GM12873 (cell line): Measurements from ENCODE around the gene PRRT2.

Experiments
- TF ChIP-seq, protein P1 (sequence below): IDR thresholded peaks from 2 replicates; pipeline ENCODE4 v1.5.1; 2012; ENCODE audit warnings: low read depth, mild to moderate bottlenecking, moderate library complexity, low read length, control low read depth; ENCODE audit not compliant: insufficient read depth; ENCODE audit errors: missing control alignments

PRRT2 gene

DNA sequence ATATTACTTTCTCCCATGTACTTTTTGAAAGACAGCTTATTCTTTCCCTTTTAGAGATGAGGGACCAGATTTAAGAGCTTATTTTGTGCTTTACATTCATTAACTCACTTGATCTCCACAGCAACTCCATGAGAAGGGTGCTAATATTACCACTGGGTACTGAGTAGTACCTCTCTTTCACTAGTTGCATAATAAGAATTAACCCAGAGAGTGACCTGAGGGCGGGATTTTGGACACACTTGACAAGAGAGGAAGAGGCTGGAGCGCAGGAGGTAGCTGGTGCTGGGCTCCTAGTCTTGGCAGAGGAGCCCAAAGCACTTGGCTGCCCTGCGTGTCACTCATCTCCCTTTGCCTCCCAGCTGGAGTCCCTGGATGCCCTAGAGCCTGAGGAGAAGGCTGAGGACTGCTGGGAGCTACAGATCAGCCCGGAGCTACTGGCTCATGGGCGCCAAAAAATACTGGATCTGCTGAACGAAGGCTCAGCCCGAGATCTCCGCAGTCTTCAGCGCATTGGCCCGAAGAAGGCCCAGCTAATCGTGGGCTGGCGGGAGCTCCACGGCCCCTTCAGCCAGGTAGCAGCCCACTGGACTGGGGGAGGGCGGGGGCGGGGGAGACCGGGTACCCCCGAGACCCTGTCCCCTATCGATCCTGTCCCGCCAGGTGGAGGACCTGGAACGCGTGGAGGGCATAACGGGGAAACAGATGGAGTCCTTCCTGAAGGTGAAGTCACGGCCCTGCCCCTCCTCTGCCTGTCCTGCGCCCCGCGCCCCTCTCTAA is 7.3 kb upstream of the PRRT2 start:
- TF ChIP-seq, protein P1, sequence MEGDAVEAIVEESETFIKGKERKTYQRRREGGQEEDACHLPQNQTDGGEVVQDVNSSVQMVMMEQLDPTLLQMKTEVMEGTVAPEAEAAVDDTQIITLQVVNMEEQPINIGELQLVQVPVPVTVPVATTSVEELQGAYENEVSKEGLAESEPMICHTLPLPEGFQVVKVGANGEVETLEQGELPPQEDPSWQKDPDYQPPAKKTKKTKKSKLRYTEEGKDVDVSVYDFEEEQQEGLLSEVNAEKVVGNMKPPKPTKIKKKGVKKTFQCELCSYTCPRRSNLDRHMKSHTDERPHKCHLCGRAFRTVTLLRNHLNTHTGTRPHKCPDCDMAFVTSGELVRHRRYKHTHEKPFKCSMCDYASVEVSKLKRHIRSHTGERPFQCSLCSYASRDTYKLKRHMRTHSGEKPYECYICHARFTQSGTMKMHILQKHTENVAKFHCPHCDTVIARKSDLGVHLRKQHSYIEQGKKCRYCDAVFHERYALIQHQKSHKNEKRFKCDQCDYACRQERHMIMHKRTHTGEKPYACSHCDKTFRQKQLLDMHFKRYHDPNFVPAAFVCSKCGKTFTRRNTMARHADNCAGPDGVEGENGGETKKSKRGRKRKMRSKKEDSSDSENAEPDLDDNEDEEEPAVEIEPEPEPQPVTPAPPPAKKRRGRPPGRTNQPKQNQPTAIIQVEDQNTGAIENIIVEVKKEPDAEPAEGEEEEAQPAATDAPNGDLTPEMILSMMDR: no peak

DNA sequence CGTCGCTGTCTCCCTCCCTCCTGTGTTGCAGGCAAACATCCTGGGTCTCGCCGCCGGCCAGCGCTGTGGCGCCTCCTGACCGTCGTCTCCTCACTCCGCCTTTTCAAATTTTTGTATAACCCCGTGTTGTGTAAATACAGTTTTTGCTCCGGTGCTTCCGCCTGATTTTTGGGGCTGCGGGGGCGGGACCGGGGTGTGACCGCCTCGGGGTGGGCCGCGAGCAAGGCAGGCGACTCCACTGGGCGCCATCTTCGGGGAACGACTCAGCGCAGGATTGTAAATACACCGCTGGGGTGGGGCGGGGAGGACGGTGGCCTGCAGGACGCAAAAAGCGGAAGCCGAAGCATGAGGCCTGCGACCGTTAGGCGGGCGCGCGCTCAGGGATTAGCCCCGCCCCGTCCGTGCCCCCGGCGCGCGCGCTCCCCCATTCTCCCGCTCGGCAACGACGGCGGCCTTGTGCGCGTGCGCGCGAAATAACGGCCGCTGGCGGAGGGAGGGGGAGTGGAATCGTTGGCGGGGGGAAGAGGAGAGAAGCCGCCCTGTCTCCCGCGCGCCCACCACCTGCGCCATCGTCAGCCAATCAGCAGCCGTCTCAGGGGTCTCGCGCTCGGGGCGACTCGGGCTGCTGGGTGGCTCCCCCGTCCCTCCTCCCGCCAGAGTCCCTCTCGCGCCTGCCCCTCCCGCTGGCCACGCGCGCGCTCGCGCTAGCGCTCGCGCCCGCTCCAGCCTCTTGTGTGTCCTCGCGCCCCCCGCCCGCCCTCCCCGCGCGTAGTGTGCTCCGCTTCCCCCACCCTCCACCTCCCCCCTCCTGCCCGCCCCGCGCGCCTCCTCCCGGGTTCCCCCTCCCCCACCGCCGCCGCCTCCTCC is 6.5 kb upstream of the PRRT2 start:
- TF ChIP-seq, protein P1: no peak

DNA sequence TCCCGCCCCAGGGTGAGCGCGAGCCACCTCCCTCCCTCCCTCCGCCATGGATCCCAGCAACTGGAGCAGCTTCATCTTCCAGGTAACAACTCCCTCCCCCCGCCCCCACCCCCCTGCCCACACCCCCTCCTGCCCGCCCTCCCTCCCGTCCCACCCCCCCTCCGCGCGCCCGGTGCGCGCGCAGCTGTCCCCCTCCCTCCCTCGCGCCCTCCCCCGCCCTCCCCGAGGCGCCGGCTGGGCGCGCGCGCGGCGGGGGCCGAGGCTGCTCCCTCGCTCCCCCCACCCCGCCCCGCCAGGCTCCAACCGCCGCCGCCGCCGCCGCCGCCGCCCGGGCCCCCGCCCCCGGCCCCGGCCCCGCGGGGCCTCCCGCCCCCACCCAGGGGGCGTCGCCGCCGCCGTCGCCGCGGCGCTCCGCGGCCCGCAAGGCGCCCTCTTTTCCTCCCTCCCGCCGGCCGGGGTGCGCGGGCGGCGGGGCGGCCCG is 5.9 kb upstream of the PRRT2 start, which contains the start of gene MAZ:
Gene MAZ (plus strand): TSS at position 431 of the 481 bp plus-strand sequence. CDS start 173 bp downstream, outside the sequence.
- TF ChIP-seq, protein P1: no peak

DNA sequence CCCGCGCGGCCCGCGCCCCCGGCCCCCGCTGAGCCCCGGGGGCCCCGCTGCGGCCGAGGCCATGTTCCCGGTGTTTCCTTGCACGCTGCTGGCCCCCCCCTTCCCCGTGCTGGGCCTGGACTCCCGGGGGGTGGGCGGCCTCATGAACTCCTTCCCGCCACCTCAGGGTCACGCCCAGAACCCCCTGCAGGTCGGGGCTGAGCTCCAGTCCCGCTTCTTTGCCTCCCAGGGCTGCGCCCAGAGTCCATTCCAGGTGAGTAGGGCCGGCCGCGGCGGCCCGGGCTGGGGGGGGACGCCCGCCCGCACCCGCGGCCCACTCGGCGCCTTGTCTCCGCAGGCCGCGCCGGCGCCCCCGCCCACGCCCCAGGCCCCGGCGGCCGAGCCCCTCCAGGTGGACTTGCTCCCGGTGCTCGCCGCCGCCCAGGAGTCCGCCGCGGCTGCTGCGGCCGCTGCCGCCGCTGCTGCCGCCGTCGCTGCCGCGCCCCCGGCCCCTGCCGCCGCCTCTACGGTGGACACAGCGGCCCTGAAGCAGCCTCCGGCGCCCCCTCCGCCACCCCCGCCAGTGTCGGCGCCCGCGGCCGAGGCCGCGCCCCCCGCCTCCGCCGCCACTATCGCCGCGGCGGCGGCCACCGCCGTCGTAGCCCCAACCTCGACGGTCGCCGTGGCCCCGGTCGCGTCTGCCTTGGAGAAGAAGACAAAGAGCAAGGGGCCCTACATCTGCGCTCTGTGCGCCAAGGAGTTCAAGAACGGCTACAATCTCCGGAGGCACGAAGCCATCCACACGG is 5.2 kb upstream of the PRRT2 start:
- TF ChIP-seq, protein P1: no peak

DNA sequence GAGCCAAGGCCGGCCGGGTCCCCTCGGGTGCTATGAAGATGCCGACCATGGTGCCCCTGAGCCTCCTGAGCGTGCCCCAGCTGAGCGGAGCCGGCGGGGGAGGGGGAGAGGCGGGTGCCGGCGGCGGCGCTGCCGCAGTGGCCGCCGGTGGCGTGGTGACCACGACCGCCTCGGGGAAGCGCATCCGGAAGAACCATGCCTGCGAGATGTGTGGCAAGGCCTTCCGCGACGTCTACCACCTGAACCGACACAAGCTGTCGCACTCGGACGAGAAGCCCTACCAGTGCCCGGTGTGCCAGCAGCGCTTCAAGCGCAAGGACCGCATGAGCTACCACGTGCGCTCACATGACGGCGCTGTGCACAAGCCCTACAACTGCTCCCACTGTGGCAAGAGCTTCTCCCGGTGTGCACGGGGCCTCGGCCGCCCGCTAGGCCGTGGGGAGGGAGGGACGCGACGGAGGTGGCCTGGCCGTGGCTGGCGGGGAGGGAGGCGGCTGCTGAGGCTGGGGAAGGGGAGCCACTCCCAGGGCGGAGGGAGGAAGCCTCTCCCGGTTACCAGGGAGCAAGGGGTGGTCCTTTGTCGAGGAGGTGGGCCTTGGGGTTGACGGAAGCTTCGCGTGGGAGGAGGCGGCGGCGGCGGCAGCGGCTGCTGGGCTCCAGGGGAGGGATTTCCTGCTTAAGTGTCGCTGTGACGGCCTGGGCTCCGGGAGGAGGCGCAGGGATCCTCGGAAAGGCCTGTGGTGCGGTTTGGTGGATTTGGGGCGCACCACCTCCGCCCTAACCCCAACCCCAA is 4.4 kb upstream of the PRRT2 start:
- TF ChIP-seq, protein P1: peak; percentile 82

DNA sequence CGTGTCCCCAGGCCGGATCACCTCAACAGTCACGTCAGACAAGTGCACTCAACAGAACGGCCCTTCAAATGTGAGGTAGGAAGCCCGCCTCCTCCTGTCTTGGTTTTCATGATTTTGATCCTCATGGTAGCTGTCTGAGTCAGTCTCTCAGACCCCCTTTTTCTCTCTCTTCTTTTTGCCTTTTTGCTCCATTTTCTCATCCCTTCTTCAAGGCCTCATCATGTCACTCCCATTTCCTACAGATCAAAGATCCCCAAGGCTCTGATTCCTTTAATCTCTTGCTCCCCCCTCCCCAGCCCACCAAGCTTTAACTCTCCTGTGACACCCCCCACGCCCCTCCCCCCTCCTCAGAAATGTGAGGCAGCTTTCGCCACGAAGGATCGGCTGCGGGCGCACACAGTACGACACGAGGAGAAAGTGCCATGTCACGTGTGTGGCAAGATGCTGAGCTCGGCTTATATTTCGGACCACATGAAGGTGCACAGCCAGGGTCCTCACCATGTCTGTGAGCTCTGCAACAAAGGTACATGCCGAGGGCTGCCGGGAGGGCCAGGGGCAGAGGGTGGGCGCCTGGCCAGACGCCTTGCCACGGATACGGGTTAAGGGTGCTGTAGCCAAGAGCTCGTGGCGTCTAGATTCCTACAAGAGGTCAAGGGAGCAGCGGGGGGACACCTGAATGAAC is 3.6 kb upstream of the PRRT2 start:
- TF ChIP-seq, protein P1: no peak
